ENCODE measurements around the gene GSC.
"Not testable (repeated sequence)": the region's sequence is repeated elsewhere in the genome, so short reads cannot be mapped to it uniquely, and the experiment has no call there.

The GSC gene

GRCh38 chr14:94769391-94770250, at the start of gene GSC:
TSS of gene GSC (minus strand) at chr14:94770113. CDS start at chr14:94770015, 98 bp downstream.
- H3K4me3 ChIP-seq (ENCODE audit: low read length in 2 of 2) = peak within 1 kb of the TSS; percentile 41 to 43
- H3K4me1 ChIP-seq (ENCODE audit: control insufficient read depth in 2 of 2, insufficient read depth in 2 of 2, low read length in 2 of 2) = peaks cover 0 to 7% of the 10 kb centered on the region in 2 donors
- H3K9ac ChIP-seq (ENCODE audit: low read depth in 1 of 2, low read length in 2 of 2) = no peak within 1 kb of the TSS
- no peak within 1 kb of the TSS for H3K27ac ChIP-seq (ENCODE audit: low read depth in 2 of 2, low read length in 2 of 2)
- no peaks in the 10 kb centered on the region for H3K36me3 ChIP-seq (ENCODE audit: control insufficient read depth in 2 of 2, insufficient read depth in 2 of 2, low read length in 2 of 2)
- H3K27me3 ChIP-seq (ENCODE audit: control insufficient read depth in 2 of 2, insufficient read depth in 2 of 2, low read length in 2 of 2) = peaks cover 74 to 75% of the 10 kb centered on the region in 2 donors
- H3K9me3 ChIP-seq (ENCODE audit: control insufficient read depth in 2 of 2, low read length in 2 of 2) = no peaks in the 10 kb centered on the region

- H3K36me3 ChIP-seq (ENCODE audit: control insufficient read depth in 2 of 2, insufficient read depth in 2 of 2, low read length in 2 of 2) = no peaks in the 10 kb centered on the region
- H3K27me3 ChIP-seq (ENCODE audit: control insufficient read depth in 2 of 2, insufficient read depth in 2 of 2, low read length in 2 of 2) = no peaks in the 10 kb centered on the region
- no peak overlapping the region for H3K4me3 ChIP-seq (ENCODE audit: low read length in 2 of 2)
- H3K4me1 ChIP-seq (ENCODE audit: control insufficient read depth in 2 of 2, insufficient read depth in 2 of 2, low read length in 2 of 2) = no peaks in the 10 kb centered on the region
- no peak overlapping the region for H3K9ac ChIP-seq (ENCODE audit: low read depth in 1 of 2, low read length in 2 of 2)
- no peaks in the 10 kb centered on the region for H3K9me3 ChIP-seq (ENCODE audit: control insufficient read depth in 2 of 2, low read length in 2 of 2)
- no peak overlapping the region for H3K27ac ChIP-seq (ENCODE audit: low read depth in 2 of 2, low read length in 2 of 2)
These were observed 49.6 kb upstream of the GSC start for GRCh38 chr14:94819531-94819930.

- no peak overlapping the region for H3K9ac ChIP-seq (ENCODE audit: low read depth in 1 of 2, low read length in 2 of 2)
- no peak overlapping the region for H3K27ac ChIP-seq (ENCODE audit: low read depth in 2 of 2, low read length in 2 of 2)
- H3K4me3 ChIP-seq (ENCODE audit: low read length in 2 of 2) = no peak overlapping the region
- no peaks in the 10 kb centered on the region for H3K4me1 ChIP-seq (ENCODE audit: control insufficient read depth in 2 of 2, insufficient read depth in 2 of 2, low read length in 2 of 2)
- no peaks in the 10 kb centered on the region for H3K9me3 ChIP-seq (ENCODE audit: control insufficient read depth in 2 of 2, low read length in 2 of 2)
- no peaks in the 10 kb centered on the region for H3K36me3 ChIP-seq (ENCODE audit: control insufficient read depth in 2 of 2, insufficient read depth in 2 of 2, low read length in 2 of 2)
- H3K27me3 ChIP-seq (ENCODE audit: control insufficient read depth in 2 of 2, insufficient read depth in 2 of 2, low read length in 2 of 2) = no peaks in the 10 kb centered on the region
These were observed 46.2 kb upstream of the GSC start for GRCh38 chr14:94816113-94816512.

- Histone ChIP-seq H3K4me3 (ENCODE audit: low read length in 2 of 2) (no peak overlapping the region), H3K9me3 (ENCODE audit: control insufficient read depth in 2 of 2, low read length in 2 of 2) (no peaks in the 10 kb centered on the region), H3K27ac (ENCODE audit: low read depth in 2 of 2, low read length in 2 of 2) (no peak overlapping the region), H3K27me3 (ENCODE audit: control insufficient read depth in 2 of 2, insufficient read depth in 2 of 2, low read length in 2 of 2) (peaks cover 0 to 4% of the 10 kb centered on the region in 2 donors), H3K9ac (ENCODE audit: low read depth in 1 of 2, low read length in 2 of 2) (no peak overlapping the region), H3K36me3 (ENCODE audit: control insufficient read depth in 2 of 2, insufficient read depth in 2 of 2, low read length in 2 of 2) (no peaks in the 10 kb centered on the region), H3K4me1 (ENCODE audit: control insufficient read depth in 2 of 2, insufficient read depth in 2 of 2, low read length in 2 of 2) (no peaks in the 10 kb centered on the region)
These were observed 35.9 kb upstream of the GSC start for GRCh38 chr14:94805680-94806288.

- H3K36me3 ChIP-seq (ENCODE audit: control insufficient read depth in 2 of 2, insufficient read depth in 2 of 2, low read length in 2 of 2) = no peaks in the 10 kb centered on the region
These were observed 31.3 kb upstream of the GSC start for GRCh38 chr14:94801225-94801624.

DNA sequence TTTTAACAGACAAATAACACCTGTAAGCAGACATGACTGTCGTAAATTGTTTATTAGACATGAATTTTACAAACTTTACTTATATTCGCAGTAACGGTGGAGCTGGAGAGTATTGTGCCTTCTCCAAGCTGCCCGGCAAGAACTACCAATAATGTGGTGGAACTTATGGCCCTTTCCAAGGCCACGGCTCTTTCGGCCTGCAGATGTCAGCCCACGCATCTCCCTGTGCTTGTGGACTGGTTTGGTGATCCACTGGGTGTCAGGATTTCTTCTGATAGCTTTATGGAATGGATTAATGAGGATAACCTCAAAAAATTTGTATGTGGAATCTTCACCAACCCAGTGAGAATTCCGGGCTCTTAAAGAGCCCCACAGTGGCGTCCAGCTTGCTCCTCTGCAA, 30.9 kb upstream of the GSC start:
- not testable (repeated sequence) for H3K27me3 ChIP-seq (ENCODE audit: control insufficient read depth in 2 of 2, insufficient read depth in 2 of 2, low read length in 2 of 2); H3K36me3 ChIP-seq (ENCODE audit: control insufficient read depth in 2 of 2, insufficient read depth in 2 of 2, low read length in 2 of 2); H3K9ac ChIP-seq (ENCODE audit: low read depth in 1 of 2, low read length in 2 of 2); H3K4me3 ChIP-seq (ENCODE audit: low read length in 2 of 2); H3K27ac ChIP-seq (ENCODE audit: low read depth in 2 of 2, low read length in 2 of 2); H3K9me3 ChIP-seq (ENCODE audit: control insufficient read depth in 2 of 2, low read length in 2 of 2); H3K4me1 ChIP-seq (ENCODE audit: control insufficient read depth in 2 of 2, insufficient read depth in 2 of 2, low read length in 2 of 2)

More at GRCh38 chr14:94801225-94801624, 31.3 kb upstream of the GSC start:
- no peak overlapping the region for H3K27ac ChIP-seq (ENCODE audit: low read depth in 2 of 2, low read length in 2 of 2)
- no peak overlapping the region for H3K9ac ChIP-seq (ENCODE audit: low read depth in 1 of 2, low read length in 2 of 2)
- no peaks in the 10 kb centered on the region for H3K4me1 ChIP-seq (ENCODE audit: control insufficient read depth in 2 of 2, insufficient read depth in 2 of 2, low read length in 2 of 2)
- no peaks in the 10 kb centered on the region for H3K9me3 ChIP-seq (ENCODE audit: control insufficient read depth in 2 of 2, low read length in 2 of 2)
- no peaks in the 10 kb centered on the region for H3K27me3 ChIP-seq (ENCODE audit: control insufficient read depth in 2 of 2, insufficient read depth in 2 of 2, low read length in 2 of 2)
- H3K4me3 ChIP-seq (ENCODE audit: low read length in 2 of 2) = no peak overlapping the region

GRCh38 chr14:94797887-94798286, 28.0 kb upstream of the GSC start:
- Histone ChIP-seq H3K4me1 (ENCODE audit: control insufficient read depth in 2 of 2, insufficient read depth in 2 of 2, low read length in 2 of 2) (no peaks in the 10 kb centered on the region), H3K9ac (ENCODE audit: low read depth in 1 of 2, low read length in 2 of 2) (no peak overlapping the region), H3K27me3 (ENCODE audit: control insufficient read depth in 2 of 2, insufficient read depth in 2 of 2, low read length in 2 of 2) (no peaks in the 10 kb centered on the region), H3K9me3 (ENCODE audit: control insufficient read depth in 2 of 2, low read length in 2 of 2) (no peaks in the 10 kb centered on the region), H3K27ac (ENCODE audit: low read depth in 2 of 2, low read length in 2 of 2) (no peak overlapping the region), H3K36me3 (ENCODE audit: control insufficient read depth in 2 of 2, insufficient read depth in 2 of 2, low read length in 2 of 2) (no peaks in the 10 kb centered on the region), H3K4me3 (ENCODE audit: low read length in 2 of 2) (no peak overlapping the region)

- no peaks in the 10 kb centered on the region for H3K4me1 ChIP-seq (ENCODE audit: control insufficient read depth in 2 of 2, insufficient read depth in 2 of 2, low read length in 2 of 2)
- no peak overlapping the region for H3K27ac ChIP-seq (ENCODE audit: low read depth in 2 of 2, low read length in 2 of 2)
- H3K27me3 ChIP-seq (ENCODE audit: control insufficient read depth in 2 of 2, insufficient read depth in 2 of 2, low read length in 2 of 2) = no peaks in the 10 kb centered on the region
- H3K9me3 ChIP-seq (ENCODE audit: control insufficient read depth in 2 of 2, low read length in 2 of 2) = no peaks in the 10 kb centered on the region
- no peak overlapping the region for H3K4me3 ChIP-seq (ENCODE audit: low read length in 2 of 2)
- H3K36me3 ChIP-seq (ENCODE audit: control insufficient read depth in 2 of 2, insufficient read depth in 2 of 2, low read length in 2 of 2) = no peaks in the 10 kb centered on the region
- H3K9ac ChIP-seq (ENCODE audit: low read depth in 1 of 2, low read length in 2 of 2) = no peak overlapping the region
These were observed 26.4 kb upstream of the GSC start for GRCh38 chr14:94796278-94796677.

DNA sequence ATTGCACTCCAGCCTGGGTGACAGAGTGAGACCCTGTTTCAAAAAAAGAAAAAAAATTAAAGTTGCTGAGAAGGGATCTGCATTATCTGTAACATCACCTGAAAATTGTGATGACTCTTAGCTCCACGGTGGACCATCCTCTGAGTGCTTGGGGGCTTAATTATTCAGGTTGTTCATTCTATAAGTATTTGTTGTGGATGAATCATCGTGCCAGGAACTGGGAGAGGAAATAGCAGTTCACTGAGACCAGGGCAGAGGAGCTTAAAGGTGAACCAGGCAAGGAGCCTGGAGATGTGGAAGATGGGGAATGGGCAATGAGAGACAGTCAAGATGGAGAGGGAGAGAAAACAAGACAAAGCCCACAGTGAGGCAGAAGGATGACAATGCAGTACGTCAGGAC, 25.5 kb upstream of the GSC start:
- Histone ChIP-seq H3K27me3 (ENCODE audit: control insufficient read depth in 2 of 2, insufficient read depth in 2 of 2, low read length in 2 of 2) (no peaks in the 10 kb centered on the region), H3K9me3 (ENCODE audit: control insufficient read depth in 2 of 2, low read length in 2 of 2) (no peaks in the 10 kb centered on the region), H3K9ac (ENCODE audit: low read depth in 1 of 2, low read length in 2 of 2) (no peak overlapping the region), H3K27ac (ENCODE audit: low read depth in 2 of 2, low read length in 2 of 2) (no peak overlapping the region), H3K4me3 (ENCODE audit: low read length in 2 of 2) (no peak overlapping the region), H3K4me1 (ENCODE audit: control insufficient read depth in 2 of 2, insufficient read depth in 2 of 2, low read length in 2 of 2) (no peaks in the 10 kb centered on the region), H3K36me3 (ENCODE audit: control insufficient read depth in 2 of 2, insufficient read depth in 2 of 2, low read length in 2 of 2) (no peaks in the 10 kb centered on the region)

DNA sequence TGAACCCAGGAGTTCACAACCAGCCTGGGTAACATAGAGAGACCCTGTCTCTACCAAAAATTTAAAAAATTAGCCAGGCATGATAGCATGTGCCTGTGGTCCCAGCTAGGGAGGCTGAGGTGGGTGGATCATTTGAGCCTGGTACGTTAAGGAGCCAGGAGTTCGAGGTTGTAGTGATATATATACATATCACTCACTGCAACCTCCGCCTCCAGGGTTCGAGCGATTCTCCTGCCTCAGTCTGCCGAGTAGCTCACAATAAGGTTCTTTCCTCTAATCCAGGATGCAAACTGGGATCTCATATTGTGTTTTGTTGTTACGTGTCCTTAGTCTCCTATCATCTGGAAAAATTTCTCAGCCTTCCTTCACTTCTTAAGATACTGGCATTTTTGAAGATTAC, 24.0 kb upstream of the GSC start:
- Histone ChIP-seq H3K4me1 (ENCODE audit: control insufficient read depth in 2 of 2, insufficient read depth in 2 of 2, low read length in 2 of 2) (no peaks in the 10 kb centered on the region), H3K9me3 (ENCODE audit: control insufficient read depth in 2 of 2, low read length in 2 of 2) (no peaks in the 10 kb centered on the region), H3K27me3 (ENCODE audit: control insufficient read depth in 2 of 2, insufficient read depth in 2 of 2, low read length in 2 of 2) (peaks cover 0 to 3% of the 10 kb centered on the region in 2 donors), H3K9ac (ENCODE audit: low read depth in 1 of 2, low read length in 2 of 2) (no peak overlapping the region), H3K27ac (ENCODE audit: low read depth in 2 of 2, low read length in 2 of 2) (no peak overlapping the region), H3K4me3 (ENCODE audit: low read length in 2 of 2) (no peak overlapping the region), H3K36me3 (ENCODE audit: control insufficient read depth in 2 of 2, insufficient read depth in 2 of 2, low read length in 2 of 2) (no peaks in the 10 kb centered on the region)
